ENCODE results near the gene WDPCP. TPM values are rescaled to one million over a fixed set of nuclear protein-coding genes. Genes with fewer than 3 reads are reported as not detected.
A peak's percentile ranks its signal among the peaks of the same experiment; 100 is the strongest.

WDPCP gene
- total RNA-seq, 1 donor from 2014 or later, result 11.8 TPM

- no peaks in the 10 kb centered on the region for H3K36me3 Mint-ChIP-seq
These were observed 327.1 kb downstream of the WDPCP start for GRCh38 chr2:63261137-63261621.

GRCh38 chr2:63257473-63257872 is 330.8 kb downstream of the WDPCP start:
- no peaks in the 10 kb centered on the region for H3K27me3 Mint-ChIP-seq
- H3K36me3 Mint-ChIP-seq, result no peaks in the 10 kb centered on the region

More at GRCh38 chr2:63261137-63261621, 327.1 kb downstream of the WDPCP start:
- Mint-ChIP-seq H3K27ac (no peak overlapping the region), H3K4me3 (no peak overlapping the region), H3K9me3 (no peaks in the 10 kb centered on the region), H3K4me1 (ENCODE audit: unreplicated experiment) (no peaks in the 10 kb centered on the region), H3K27me3 (no peaks in the 10 kb centered on the region)
- TF ChIP-seq CTCF (conservative IDR thresholded peaks at IDR 0.05), result no peak
- no peak for DNase-seq (ENCODE audit: extremely low spot score, unreplicated experiment)

GRCh38 chr2:63249161-63249560 is 339.1 kb downstream of the WDPCP start:
- no peak for TF ChIP-seq CTCF (conservative IDR thresholded peaks at IDR 0.05)
- no peak for DNase-seq (ENCODE audit: extremely low spot score, unreplicated experiment)
- Mint-ChIP-seq H3K9me3 (no peaks in the 10 kb centered on the region), H3K27ac (no peak overlapping the region), H3K4me3 (no peak overlapping the region), H3K4me1 (ENCODE audit: unreplicated experiment) (no peaks in the 10 kb centered on the region), H3K27me3 (no peaks in the 10 kb centered on the region), H3K36me3 (no peaks in the 10 kb centered on the region)

More at GRCh38 chr2:63257473-63257872, 330.8 kb downstream of the WDPCP start:
- no peak overlapping the region for H3K4me3 Mint-ChIP-seq
- no peak for TF ChIP-seq CTCF (conservative IDR thresholded peaks at IDR 0.05)
- no peak for DNase-seq (ENCODE audit: extremely low spot score, unreplicated experiment)
- no peaks in the 10 kb centered on the region for H3K4me1 Mint-ChIP-seq (ENCODE audit: unreplicated experiment)
- no peaks in the 10 kb centered on the region for H3K9me3 Mint-ChIP-seq
- no peak overlapping the region for H3K27ac Mint-ChIP-seq

- Mint-ChIP-seq H3K4me3 (no peak overlapping the region), H3K9me3 (no peaks in the 10 kb centered on the region), H3K27ac (no peak overlapping the region), H3K4me1 (ENCODE audit: unreplicated experiment) (no peaks in the 10 kb centered on the region), H3K36me3 (no peaks in the 10 kb centered on the region), H3K27me3 (no peaks in the 10 kb centered on the region)
- DNase-seq (ENCODE audit: extremely low spot score, unreplicated experiment), result no peak
- no peak for TF ChIP-seq CTCF (conservative IDR thresholded peaks at IDR 0.05)
These were observed 345.5 kb downstream of the WDPCP start for GRCh38 chr2:63242747-63243146.

GRCh38 chr2:63225964-63226686 is 362.2 kb downstream of the WDPCP start:
- Mint-ChIP-seq H3K36me3 (no peaks in the 10 kb centered on the region), H3K4me3 (peak overlapping the region; percentile 54), H3K4me1 (ENCODE audit: unreplicated experiment) (no peaks in the 10 kb centered on the region), H3K9me3 (no peaks in the 10 kb centered on the region), H3K27ac (peak overlapping the region; percentile 80), H3K27me3 (no peaks in the 10 kb centered on the region)
- TF ChIP-seq CTCF (conservative IDR thresholded peaks at IDR 0.05), result no peak
- no peak for DNase-seq (ENCODE audit: extremely low spot score, unreplicated experiment)
